K562 (cell line): ENCODE results near the gene B4GALT1. TPM values are rescaled to one million over a fixed set of nuclear protein-coding genes. Genes with fewer than 3 reads are reported as not detected.

Experiments used
- BMI1 ChIP-seq: fragments of 150-350 bp; IDR thresholded peaks from 2 replicates; pipeline ENCODE4 v1.6.1; 2014; ENCODE audit warnings: low read length
- GTF3C2 ChIP-seq: IDR thresholded peaks from 3 replicates; pipeline ENCODE4 v1.6.1; 2011; ENCODE audit warnings: borderline replicate concordance, mild to moderate bottlenecking, moderate library complexity; ENCODE audit not compliant: insufficient read length; ENCODE audit errors: extremely low read depth
- JUN ChIP-seq, 2 experiments: sonication (generic) in 1 of 2; formaldehyde crosslinking in 1 of 2; IDR thresholded peaks; 2 replicates each; pipeline versions ENCODE4 v1.6.1 to v1.8.0; 2012 to 2022; ENCODE audit warnings: borderline replicate concordance in 2 of 2, mild to moderate bottlenecking in 2 of 2, improper control_type of control experiment in 1 of 2, low read depth in 1 of 2, low read length in 1 of 2, missing genetic modification reagents in 1 of 2
- NCOA2 ChIP-seq, 2 experiments: fragments of 450-650 bp; IDR thresholded peaks; 2 replicates each; pipeline ENCODE4 v1.6.1; 2018; ENCODE audit warnings: mild to moderate bottlenecking in 2 of 2, moderate library complexity in 1 of 2; ENCODE audit not compliant: partially characterized antibody in 2 of 2
- NFRKB ChIP-seq: fragments of 450-650 bp; IDR thresholded peaks from 2 replicates; pipeline ENCODE4 v1.6.1; 2016; ENCODE audit warnings: low read depth
- TRIM24 ChIP-seq, 2 experiments: fragments of 450-650 bp; IDR thresholded peaks; 2 replicates each; pipeline ENCODE4 v1.6.1; 2016
- U2AF2 ChIP-seq: fragments of 200-400 bp; formaldehyde crosslinking; optimal IDR thresholded peaks from 2 replicates; pipeline ENCODE3; 2017; ENCODE audit warnings: low read depth, mild to moderate bottlenecking, low read length
- ZNF121 ChIP-seq: sonication (generic); formaldehyde crosslinking; conservative IDR thresholded peaks from 2 replicates; pipeline ENCODE4 v1.8.0; 2022; ENCODE audit warnings: missing genetic modification reagents
- ZNF740 ChIP-seq, 3 experiments: fragments of 200-800 bp in 1 of 3; sonication (Bioruptor generic) in 1 of 3; sonication (generic) in 1 of 3; formaldehyde crosslinking in 1 of 3; IDR thresholded peaks; 2 replicates each; pipeline versions ENCODE4 v1.6.1 to v1.8.0; 2016 to 2022; ENCODE audit warnings: mild to moderate bottlenecking in 2 of 3, missing compliant biosample characterization in 2 of 3, missing genetic modification characterization in 2 of 3, missing genetic modification reagents in 1 of 3
- polyA plus RNA-seq, 8 experiments: library from polyadenylated mRNA; depleted of rRNA in 4 of 8; stranded (reverse) in 5 of 8; unstranded in 3 of 8; fragments of >200 nt; fragmentation: Nextera tagmentation in 2 of 8; fragmentation: Illumina TruSeq in 1 of 8; extraction: Ambion mirVana in 2 of 8; extraction: Trizol in 1 of 8; gene quantifications; 2 replicates each; pipeline versions ENCODE4 v1.2.1 to v1.2.3, GENCODE V29; 2011 to 2014; ENCODE audit warnings: inconsistent platforms in 1 of 8, missing spikeins in 1 of 8
- total RNA-seq, 7 experiments: library from RNA; depleted of rRNA in 6 of 7; stranded (reverse); fragments of >200 nt in 6 of 7; fragmentation: Illumina TruSeq in 2 of 7; extraction: Trizol in 2 of 7; gene quantifications; 2 replicates each; pipeline versions ENCODE4 v1.2.1 to v1.2.3, GENCODE V29; 2011 to 2021; ENCODE audit warnings: low replicate concordance in 1 of 7

B4GALT1 gene
- total and polyA plus RNA-seq, 9 of the 15 experiments (the other 6 are each of a cell fraction or from before 2014, with no cell fraction given), result 4.1 to 26.8 (median 7.1) TPM

DNA sequence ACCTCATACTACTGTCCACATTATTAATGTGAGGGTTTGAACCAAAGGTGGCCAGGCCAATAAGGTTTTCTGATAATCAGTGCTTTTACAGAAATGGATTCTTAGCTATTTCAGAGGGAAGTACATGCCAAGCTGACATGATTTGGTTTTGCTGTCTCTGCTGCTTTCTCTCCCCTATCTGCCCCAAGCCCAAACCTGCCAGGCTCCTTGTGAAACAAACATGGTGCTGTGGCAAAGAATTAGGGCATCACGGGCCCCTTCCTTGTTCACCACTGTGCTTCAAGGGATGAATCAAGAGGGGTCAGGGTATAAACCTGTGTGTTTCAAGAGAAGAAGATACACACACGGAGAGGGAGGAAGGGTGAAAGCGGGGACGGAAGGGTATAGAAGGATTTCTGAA, 49.3 kb downstream of the B4GALT1 start (continued):
- TF ChIP-seq ZNF740 (CRISPR knock-in tag; IDR thresholded peaks at IDR 0.05) (no peak), ZNF740 (tag; IDR thresholded peaks at IDR 0.05) (no peak), NCOA2 (IDR thresholded peaks at IDR 0.05; ENCODE audit: partially characterized antibody in 2 of 2) (no peak), GTF3C2 (no peak), NFRKB (no peak), BMI1 (no peak), U2AF2 (no peak), TRIM24 (IDR thresholded peaks at IDR 0.05) (no peak), ZNF121 (CRISPR knock-in tag) (no peak), JUN (IDR thresholded peaks at IDR 0.05; ENCODE audit: borderline replicate concordance, low read depth, low read length) (no peak), JUN (CRISPR knock-in tag; IDR thresholded peaks at IDR 0.05; ENCODE audit: borderline replicate concordance) (no peak)
